GM21576 (cell line): Measurements from ENCODE around the gene TNFRSF18.
"Not testable (repeated sequence)": the region's sequence is repeated elsewhere in the genome, so short reads cannot be mapped to it uniquely, and the experiment has no call there.

Experiments
- ATAC-seq: cut with Tn5 transposase; IDR thresholded peaks from one replicate; pipeline ENCODE4 v1.9.1; 2021; ENCODE audit warnings: mild to moderate bottlenecking, moderate library complexity; ENCODE audit not compliant: unreplicated experiment

TNFRSF18 gene, protein sequence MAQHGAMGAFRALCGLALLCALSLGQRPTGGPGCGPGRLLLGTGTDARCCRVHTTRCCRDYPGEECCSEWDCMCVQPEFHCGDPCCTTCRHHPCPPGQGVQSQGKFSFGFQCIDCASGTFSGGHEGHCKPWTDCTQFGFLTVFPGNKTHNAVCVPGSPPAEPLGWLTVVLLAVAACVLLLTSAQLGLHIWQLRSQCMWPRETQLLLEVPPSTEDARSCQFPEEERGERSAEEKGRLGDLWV

DNA sequence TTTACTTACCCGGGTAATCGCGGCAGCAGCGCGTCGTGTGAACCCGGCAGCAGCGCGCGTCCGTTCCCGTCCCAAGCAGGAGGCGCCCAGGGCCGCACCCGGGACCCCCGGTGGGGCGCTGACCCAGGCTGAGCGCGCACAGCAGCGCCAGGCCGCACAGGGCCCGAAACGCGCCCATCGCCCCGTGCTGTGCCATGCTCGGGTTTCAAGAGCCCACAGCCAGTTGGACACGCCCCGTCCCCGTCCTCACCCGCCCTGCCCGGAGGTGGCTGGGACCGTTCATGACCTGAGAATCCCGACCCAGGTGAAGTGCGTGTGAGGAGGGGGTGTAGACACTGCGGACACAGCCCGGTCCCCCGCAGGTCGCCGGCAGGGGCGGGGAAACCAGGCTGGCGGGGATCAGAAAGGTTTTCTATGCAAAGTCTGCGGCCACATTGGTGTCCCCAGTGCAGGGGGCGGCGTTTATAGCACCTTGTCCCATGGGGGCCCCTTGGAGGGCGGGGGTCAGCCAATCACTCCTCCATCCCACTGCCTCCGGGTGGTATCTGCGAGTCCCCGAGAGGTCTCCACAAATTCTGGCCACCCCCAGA is at the start of gene TNFRSF18:
Gene TNFRSF18, minus strand, starts transcription at position 217 of the 590 bp plus-strand sequence. Its CDS starts 21 bp downstream, at position 196.
- no peak for ATAC-seq

DNA sequence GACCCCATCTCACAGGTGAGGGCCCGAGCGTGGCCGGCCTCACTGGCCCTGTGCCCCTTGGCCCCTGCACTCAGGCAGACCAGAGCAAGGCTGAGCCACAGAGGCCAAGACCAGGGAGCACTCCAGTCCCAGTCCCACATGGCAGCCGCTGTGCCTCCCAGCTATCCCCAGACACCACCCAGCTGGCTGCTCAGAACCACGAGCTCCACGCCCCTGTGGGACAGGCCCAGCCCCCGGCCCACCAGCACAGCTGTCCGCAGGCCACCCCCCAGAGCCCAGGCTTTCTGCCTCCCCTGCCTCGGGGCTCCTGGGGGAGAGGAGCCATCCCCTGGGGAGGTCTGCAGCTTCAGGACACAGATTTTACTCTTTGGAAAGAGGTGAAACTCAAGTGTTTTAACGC is 49.2 kb upstream of the TNFRSF18 start:
- ATAC-seq, result no peak

DNA sequence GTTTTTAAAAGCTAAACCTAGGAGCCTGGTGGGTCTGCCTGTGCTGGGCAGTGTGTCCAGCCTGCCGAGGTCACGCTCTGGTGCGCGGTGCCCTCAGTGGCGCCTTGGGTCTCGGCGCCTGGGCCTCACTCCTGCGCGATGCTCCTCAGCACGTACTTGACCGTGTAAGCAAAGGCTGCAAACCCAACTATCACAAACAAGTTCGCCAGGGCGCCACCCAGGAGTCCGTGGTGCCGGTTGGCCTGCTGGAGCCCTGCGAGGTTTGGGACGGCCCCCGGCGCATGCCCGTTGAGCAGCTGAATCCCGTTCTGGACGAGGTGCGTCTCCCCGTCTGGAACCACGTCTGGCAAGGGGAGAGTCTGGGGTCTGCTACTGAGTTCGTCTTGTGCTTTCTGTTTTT is 48.7 kb upstream of the TNFRSF18 start:
- ATAC-seq, result no peak

DNA sequence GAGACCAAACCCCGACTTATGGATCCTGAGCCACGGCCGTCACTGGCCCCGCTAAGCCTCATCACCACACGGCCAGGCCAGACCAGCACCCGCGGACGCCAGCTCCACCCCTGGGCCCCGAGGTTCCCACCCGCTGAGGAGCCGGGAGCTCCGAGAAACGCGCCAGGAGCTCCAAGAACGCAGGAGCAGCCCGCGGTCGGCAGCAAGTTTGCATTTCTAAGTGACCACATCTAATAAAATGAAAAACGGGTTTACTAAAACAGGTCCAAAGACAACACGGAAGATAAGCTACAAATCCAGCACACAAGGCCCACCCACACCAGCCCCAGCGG is 48.2 kb upstream of the TNFRSF18 start:
- no peak for ATAC-seq

DNA sequence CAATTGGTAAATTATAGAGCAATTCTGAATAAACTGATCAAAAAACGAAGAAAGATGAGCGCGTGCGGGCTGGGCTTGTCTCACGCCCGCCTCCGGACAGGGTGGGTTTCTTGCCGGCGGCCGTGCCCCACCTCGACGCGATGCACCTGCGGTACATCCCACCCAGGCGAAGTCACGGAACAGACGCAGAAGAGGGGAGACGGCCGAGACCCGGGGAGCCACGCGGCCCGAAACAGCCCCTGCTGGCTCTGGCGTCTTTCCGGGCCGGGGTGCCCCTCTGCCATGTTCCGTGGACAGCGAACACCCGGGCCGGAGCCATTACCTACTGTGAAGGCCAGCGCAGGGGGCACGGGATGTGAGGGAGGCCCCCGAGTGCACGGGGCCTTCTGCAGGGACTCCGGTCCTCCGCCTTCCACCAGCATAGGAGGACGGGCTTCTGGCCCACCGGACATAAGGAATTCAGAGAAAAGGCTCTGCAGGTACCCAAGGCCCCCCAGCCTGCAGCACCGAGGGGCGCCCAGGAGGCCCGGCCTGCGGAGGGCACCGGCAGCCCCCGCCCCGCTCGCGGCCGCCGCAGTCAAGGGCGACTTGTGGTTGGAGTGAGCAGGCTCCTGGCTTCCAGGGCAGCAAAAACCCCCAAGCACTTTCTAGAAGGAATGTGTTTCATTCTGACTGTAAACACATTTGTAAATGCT is 47.7 kb upstream of the TNFRSF18 start:
- ATAC-seq, result no peak

DNA sequence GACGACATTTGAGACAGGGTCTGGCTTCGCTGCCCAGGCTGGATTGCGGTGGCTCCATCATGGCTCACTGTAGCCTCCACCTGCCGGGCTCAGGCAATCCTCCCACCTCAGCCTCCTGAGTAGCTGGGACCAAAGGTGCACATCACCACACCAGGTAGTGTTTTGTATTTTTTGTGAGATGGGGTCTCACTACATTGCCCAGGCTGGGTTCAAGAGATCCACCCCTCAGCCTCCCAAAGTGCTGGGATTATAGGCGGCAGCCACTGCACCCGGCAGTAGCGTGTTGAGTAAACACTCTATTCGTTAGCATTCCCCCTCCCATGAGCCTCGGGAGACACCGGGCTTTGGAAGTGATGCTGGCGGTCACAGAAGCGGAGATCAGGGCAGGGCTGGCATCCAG is 46.9 kb upstream of the TNFRSF18 start:
- ATAC-seq, result no peak

DNA sequence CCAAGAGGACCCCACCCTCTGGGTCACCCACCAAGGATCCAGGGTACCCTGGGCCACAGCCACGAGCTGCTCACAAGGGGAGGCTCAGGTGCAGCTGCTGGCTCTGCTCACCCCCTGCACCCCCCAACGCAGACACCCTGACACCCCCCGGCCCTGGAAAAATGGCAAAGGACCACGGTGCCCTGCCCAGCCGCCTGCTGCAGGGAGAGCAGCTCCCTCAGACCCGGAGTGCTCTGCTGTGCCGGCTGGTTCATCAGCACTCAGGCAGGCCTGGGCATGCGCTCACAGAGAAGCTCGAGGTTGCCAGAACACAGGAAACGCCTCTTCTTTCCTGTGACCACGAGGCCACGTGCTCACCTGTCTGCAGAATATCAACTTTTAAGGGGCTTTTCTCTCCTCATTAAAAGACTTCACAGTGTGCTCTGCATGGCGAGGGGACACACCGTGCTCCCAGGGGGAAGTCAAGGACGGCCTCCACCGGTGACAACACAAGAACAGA is 44.4 kb upstream of the TNFRSF18 start:
- peak; percentile 61 for ATAC-seq

DNA sequence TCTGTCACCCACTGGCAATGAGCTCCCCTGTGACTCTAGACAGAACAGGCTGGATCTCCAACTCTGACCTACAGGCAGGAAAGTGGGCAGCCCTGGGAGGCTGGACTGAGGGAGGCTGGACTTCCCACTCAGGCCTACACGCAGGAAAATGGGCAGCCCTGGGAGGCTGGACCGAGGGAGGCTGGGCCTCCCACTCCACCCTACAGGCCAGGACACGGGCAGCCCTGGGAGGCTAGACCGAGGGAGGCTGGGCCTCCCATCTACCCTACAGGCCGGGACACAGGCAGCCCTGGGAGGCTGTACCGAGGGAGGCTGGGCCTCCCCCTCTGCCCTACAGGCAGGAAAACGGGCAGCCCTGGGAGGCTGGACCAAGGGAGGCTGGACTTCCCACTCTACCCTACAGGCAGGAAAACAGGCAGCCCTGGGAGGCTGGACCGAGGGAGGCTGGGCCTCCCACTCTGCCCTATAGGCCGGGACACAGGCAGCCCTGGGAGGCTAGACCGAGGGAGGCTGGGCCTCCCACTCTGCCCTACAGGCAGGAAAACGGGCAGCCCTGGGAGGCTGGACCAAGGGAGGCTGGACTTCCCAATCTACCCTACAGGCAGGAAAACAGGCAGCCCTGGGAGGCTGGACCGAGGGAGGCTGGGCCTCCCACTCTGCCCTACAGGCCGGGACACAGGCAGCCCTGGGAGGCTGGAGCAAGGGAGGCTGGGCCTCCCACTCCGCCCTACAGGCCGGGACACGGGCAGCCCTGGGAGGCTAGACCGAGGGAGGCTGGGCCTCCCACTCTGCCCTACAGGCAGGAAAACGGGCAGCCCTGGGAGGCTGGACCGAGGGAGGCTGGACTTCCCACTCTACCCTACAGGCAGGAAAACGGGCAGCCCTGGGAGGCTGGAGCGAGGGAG is 41.9 kb upstream of the TNFRSF18 start:
- not testable (repeated sequence) for ATAC-seq

DNA sequence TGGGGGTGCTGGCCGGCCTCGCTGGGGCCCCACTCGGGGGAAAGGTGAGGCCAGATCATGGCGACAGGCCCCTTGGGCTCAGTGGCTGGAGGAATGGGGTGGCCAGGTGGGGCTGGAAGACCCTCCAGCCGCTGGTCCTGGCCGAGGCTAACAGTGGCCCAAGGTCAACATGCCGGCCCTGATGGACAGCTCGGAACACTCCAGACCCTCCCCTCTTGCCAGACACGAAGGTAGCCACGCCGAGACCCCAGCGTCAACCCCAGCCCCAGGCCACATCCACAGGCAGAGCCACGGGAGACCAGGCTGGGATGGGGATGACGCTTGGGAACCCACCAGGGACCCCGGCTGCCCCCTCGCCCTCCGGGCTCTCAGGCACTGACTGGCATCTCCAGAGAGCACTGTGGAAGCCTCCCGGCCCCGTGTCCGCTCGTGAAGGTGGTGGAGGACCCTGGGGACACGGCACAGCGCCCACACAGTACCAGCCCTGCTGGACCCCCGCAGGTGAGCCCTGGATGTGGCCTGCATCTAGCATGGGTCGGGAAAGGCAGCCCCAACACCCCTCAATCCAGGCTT is 41.0 kb upstream of the TNFRSF18 start:
- no peak for ATAC-seq

DNA sequence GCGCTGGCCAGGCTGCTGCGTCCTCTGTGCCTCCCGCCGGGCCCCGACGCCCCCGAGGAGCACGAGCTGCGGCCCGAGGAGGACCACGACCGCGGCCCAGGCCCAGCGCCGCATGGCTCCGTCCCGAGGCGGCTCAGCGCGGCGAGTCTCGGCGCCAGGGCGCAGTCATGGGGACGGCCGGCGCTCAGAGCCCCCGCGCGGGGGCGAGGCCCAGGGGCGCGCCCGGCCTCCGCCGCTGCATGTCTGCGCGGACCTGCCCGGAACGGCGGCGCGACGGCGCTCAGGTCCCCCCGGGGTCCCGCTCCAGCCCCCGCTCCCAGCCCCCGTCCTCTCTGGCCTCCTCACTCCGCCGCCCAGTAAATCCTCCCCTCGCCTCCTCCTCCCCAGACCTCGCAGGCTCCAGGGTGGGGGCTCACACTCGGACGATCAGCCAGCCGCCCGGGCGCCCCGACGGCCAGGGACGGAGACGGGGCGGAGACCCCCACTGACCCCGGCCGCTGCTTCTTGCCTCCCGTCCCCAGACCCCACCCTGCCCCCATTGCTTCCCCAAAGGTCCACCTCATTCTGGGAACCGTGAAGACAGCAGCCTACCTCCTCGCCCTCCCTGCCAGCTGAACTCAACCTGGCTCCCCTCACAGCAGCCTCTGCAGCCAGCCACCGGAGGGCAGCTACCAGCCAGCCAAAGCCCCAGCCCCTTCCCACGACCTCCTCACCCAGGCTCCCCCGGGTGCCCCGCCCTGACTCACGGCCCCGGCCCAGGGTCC is 40.4 kb upstream of the TNFRSF18 start, which contains the start of gene C1QTNF12:
Gene C1QTNF12, minus strand, starts transcription at position 146 of the 764 bp plus-strand sequence. Its CDS starts 32 bp downstream, at position 114.
- no peak for ATAC-seq

DNA sequence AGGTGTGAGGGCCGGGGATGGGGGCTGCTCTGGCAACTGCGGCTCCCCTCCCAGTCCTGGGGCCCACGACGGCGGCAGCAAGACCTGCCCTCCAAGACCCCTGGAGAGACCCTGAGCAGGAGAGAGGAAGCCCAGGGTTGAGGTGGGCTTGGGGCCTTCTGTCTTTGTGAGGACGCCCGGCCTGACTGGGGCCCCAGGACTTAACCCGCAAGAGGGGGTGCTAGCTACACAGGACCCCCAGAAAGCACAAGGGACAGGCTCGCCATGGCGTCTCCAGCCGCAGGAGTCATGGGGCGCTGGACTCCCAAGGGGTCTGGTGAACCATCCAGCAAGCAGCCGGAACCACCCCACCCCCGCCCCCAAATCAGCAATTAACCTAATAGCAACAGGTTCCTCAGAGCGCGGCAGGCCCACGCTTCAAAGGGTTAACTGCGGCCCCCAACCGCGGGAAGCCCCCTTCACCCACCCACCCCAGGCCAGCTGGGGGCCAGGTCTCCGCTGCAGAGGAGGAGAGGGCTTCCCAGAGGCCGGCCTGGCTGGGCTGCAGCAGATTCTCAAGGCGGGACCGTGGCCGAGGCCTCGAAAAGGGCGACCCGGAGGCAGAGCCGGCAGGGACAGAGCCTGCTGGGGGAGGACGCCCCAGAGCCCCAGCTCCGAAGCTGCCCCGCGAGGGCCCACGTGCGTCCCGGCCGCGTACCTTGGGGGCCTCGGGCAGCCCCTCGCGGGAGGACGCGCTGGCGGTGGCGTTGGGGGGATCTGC is 39.6 kb upstream of the TNFRSF18 start:
- ATAC-seq, result no peak

DNA sequence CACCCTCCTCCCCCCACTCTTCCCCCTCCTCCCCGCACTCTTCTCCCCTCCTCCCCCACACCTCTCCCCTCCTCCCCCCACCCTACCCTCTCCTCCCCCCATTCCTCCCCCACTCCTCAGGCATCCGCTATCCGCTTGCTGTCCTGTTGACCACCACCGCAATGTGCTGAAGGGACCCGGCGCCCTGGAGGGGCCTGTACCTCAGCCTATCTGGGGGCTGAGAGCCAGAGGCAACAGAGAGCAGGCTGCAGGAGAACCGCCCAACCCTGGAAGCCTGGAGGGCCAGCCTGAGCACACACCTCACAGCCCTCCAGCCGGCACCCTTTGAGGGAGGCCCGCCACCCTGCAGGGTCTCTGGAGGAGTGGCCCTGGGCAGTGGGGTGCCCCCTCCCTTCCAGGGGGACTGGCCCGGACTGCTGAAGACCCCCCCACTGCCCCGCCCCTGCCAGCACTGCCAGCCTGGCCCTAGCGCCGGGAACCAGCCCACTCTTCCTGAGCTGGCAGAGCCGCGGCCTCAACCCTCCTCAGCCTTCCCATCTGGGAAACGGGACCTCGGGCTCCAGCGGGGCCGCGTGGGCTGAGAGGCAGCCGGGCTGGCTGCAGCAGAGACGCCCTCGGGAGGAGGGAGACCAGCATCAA is 38.9 kb upstream of the TNFRSF18 start:
- ATAC-seq, result no peak

DNA sequence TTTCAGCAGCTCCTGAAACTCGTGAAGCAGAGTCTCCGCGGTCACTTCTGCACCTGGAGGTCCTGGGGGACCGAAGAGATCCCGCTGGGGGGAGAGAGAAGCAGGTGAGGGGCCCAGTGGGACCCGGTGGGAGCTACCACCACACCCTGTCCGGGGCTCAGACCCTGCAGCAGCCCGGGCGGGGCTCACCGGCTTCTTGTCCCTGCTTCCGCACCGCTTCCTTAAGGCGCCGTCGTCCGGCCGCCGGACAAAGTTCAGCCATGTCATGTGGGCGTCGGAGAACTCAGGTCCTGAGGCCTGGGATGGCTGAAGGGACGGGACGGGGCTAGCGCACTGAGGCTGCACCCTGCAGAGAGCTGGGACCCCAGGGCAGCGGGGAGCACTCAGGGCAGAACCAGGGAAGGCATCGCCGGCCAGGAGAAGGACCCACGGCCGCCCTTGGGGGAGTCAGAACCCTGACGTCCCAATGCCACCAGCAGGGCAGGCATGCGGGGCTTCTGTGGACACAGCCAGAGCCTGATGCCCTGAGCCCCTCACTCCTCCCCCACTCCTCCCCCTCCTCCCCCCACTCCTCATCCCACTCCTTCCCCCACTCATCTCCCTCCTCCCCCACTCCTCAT is 37.9 kb upstream of the TNFRSF18 start:
- ATAC-seq, result no peak

DNA sequence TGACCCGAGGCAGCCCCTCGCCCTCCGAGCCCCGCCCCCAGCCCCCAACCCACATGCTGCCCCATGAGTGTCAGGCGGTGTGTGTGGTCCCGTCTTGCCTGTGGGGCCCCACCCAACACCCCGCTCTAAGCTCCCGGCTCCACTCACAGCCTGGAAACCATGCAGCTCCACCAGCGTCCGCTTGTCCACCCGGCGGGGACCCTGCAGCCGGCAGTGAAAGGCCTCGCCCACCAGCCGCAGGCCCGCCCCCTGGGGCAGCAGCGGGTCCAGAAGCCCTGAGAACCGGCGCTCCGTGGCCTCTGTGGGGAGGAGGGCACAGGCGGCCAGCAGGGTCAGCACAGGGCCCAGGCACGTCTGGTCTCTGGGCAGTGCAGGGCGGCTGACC is 37.4 kb upstream of the TNFRSF18 start:
- no peak for ATAC-seq

DNA sequence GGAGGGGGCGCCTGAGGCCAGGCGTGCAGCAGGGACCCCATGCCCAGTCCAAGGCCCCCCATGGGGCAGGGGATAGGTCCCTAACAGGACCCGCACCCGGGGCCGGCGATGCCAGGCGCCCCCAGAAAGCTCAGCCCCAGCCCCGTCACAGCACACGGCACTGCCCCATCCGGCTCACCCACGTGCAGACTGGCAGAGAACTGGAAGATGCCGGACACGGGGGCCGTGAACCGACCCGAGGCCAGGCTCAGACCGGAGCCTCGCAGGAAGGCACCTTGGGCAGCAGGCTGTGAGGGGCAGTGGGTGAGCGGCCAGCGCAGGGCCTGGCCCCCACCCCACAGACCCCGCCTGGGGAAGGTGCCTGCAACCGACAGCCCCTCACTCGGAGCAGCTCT is 36.9 kb upstream of the TNFRSF18 start:
- no peak for ATAC-seq

DNA sequence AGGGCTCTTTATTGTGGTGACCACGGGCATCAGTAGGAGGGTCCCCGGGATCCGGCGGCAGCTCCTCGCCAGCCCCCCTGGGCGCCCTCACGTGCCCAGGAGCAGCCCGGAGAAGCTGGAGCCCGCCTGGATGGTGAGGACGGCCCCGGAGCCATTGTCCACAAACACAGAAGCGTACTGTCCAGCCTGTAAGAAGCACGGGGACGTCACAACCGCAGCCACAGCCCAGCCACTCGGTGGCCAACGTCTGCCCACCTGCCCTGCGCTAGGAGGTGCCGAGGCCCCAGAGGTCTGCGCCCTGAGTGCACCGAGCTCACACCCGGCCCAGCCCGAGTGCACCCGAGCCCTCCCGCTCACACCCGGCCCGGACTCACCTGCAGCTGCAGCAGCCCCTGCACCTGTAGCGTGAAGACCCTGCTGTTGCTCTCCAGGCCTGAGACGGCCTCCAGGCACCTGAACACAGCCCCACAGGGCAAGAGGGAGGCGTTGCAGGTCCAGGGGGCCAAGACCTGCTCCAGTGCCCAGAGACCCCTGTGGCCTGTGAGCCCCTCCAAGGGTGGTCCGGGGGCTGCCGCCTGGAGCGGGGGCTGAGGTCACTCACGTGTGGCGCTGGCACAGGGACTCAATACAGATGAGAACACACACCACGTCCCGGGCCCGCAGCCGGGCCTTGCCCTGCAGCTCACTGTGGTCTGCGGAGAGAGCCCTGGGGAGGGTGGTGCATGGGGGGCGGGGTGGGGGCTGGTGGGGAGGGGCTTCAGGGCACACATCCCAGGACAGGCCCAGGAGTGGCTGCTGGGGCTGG is 36.3 kb upstream of the TNFRSF18 start:
- no peak for ATAC-seq

DNA sequence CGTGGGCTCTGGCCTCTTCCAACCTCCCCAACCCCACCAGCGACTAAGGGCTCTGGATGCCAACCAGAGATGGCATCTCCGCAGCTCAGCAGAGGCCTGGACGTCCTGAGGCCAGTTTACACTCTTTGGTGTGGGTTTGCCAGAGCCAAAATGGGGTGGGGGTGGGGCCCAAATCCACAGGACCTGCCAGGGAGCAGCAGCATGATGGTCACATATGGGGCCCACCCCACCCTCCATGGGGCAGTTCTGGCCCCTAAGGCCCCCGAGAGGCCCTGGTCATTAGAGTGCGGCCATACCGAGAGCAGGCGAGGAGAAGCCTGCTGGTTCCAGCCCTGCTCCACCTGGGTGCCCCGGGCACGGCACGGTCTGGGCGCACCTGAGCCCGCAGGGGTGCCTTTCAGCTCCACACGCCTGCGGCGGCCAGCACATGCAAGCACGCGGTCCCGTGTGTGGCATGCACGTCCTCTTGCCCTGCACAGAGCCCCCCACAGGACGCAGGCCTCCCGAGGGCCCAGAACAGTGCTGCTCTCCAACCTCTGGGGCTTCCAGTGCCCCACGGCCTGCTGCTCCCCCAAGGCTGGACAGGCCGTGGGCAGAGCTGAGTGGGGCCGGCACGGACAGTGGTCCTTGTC is 35.3 kb upstream of the TNFRSF18 start:
- no peak for ATAC-seq
